HEK293T (cell line): Measurements from ENCODE around the gene KCNE3.

ENCODE experiments used
- CTCF ChIA-PET: fragments of 350-600 bp; formaldehyde crosslinking; extraction: SDS; loops from one replicate; lab custom pipeline; 2021; ENCODE audit warnings: antibody characterized with exemption, inconsistent platforms; lab: Yijun Ruan, JAX
- POLR2A ChIA-PET: fragments of 350-600 bp; formaldehyde crosslinking; extraction: SDS; loops from one replicate; lab custom pipeline; 2020; ENCODE audit warnings: antibody characterized with exemption, inconsistent platforms; lab: Yijun Ruan, JAX
- DNase-seq: peaks from one replicate; pipeline ENCODE4 v3.0.0; 2012; ENCODE audit warnings: mixed read lengths; ENCODE audit errors: extremely low spot score
- ARNT ChIP-seq: fragments of 450-650 bp; IDR thresholded peaks from 2 replicates; pipeline ENCODE4 v1.6.1; 2017; ENCODE audit warnings: mild to moderate bottlenecking
- BHLHE40 ChIP-seq: fragments of 450-650 bp; IDR thresholded peaks from 2 replicates; pipeline ENCODE4 v1.6.1; 2016; ENCODE audit warnings: mild to moderate bottlenecking, moderate library complexity, borderline replicate concordance
- CTBP1 ChIP-seq: fragments of 450-650 bp; IDR thresholded peaks from 2 replicates; pipeline ENCODE4 v1.6.1; 2016; ENCODE audit warnings: borderline replicate concordance
- ELF4 ChIP-seq: fragments of 450-650 bp; IDR thresholded peaks from 2 replicates; pipeline ENCODE4 v1.6.1; 2017; ENCODE audit warnings: antibody characterized with exemption
- FOXA1 ChIP-seq: fragments of 450-650 bp; IDR thresholded peaks from 2 replicates; pipeline ENCODE4 v1.6.1; 2016; ENCODE audit warnings: mild to moderate bottlenecking
- FOXK2 ChIP-seq: fragments of 450-650 bp; IDR thresholded peaks from 2 replicates; pipeline ENCODE4 v1.6.1; 2016; ENCODE audit warnings: mild to moderate bottlenecking
- FOXM1 ChIP-seq: fragments of 450-650 bp; IDR thresholded peaks from 2 replicates; pipeline ENCODE4 v1.6.1; 2017; ENCODE audit warnings: mild to moderate bottlenecking, borderline replicate concordance
- HDGF ChIP-seq: fragments of 450-650 bp; IDR thresholded peaks from 2 replicates; pipeline ENCODE4 v1.6.1; 2017; ENCODE audit warnings: antibody characterized with exemption, borderline replicate concordance
- L3MBTL2 ChIP-seq: fragments of 450-650 bp; conservative IDR thresholded peaks from 2 replicates; pipeline ENCODE4 v1.6.1; 2016; ENCODE audit warnings: mild to moderate bottlenecking
- LEF1 ChIP-seq: fragments of 450-650 bp; IDR thresholded peaks from 2 replicates; pipeline ENCODE4 v1.6.1; 2017; ENCODE audit warnings: mild to moderate bottlenecking, borderline replicate concordance
- NFRKB ChIP-seq: fragments of 450-650 bp; IDR thresholded peaks from 2 replicates; pipeline ENCODE4 v1.6.1; 2016; ENCODE audit warnings: mild to moderate bottlenecking, moderate library complexity
- SP1 ChIP-seq: fragments of 450-650 bp; IDR thresholded peaks from 2 replicates; pipeline ENCODE4 v1.6.1; 2017
- SUZ12 ChIP-seq: fragments of 450-650 bp; IDR thresholded peaks from 2 replicates; pipeline ENCODE4 v1.6.1; 2016; ENCODE audit warnings: mild to moderate bottlenecking
- TARDBP ChIP-seq: fragments of 450-650 bp; IDR thresholded peaks from 2 replicates; pipeline ENCODE4 v1.6.1; 2016
- ZNF384 ChIP-seq: fragments of 450-650 bp; IDR thresholded peaks from 2 replicates; pipeline ENCODE4 v1.6.1; 2016
- TF ChIP-seq, protein P1 (sequence below): fragments of 450-650 bp; IDR thresholded peaks from 2 replicates; pipeline ENCODE4 v1.6.1; 2016

The KCNE3 gene

DNA sequence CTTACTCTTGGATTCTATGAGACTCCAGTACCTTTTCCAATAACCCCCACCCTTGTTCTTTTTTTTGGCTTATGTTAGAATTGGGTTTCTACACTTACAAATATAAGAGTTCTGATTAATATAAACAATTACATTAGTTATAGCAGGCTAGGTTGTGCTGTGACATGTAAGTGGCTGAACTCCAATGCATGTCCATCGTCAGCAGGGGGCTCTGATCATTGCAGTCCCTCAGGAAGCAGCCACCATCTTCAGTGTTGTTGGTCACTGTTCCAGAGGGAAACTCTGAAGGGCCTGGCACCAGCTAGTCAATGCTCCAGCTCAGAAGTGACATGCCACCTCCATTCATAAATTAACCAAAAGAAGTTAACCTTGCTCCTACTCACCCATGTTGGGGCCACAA is 20.5 kb upstream of the KCNE3 start:
- no peak for DNase-seq
- POLR2A ChIA-PET = interaction anchor here (1.2 kb wide), 1 partner anchor 78 kb away, joined by 5 read pairs; no protein-coding TSS in a partner anchor
- CTCF ChIA-PET = interaction anchor here (1.0 kb wide), 1 partner anchor 9 kb away, joined by 4 read pairs; no protein-coding TSS in a partner anchor
- TF ChIP-seq FOXM1 (no peak), TARDBP (no peak), FOXA1 (no peak), SUZ12 (no peak), ARNT (no peak), CTBP1 (no peak), LEF1 (no peak), NFRKB (no peak), FOXK2 (no peak), SP1 (no peak), L3MBTL2 (no peak), HDGF (no peak), BHLHE40 (no peak), ZNF384 (no peak), ELF4 (no peak)
- TF ChIP-seq, protein P1, sequence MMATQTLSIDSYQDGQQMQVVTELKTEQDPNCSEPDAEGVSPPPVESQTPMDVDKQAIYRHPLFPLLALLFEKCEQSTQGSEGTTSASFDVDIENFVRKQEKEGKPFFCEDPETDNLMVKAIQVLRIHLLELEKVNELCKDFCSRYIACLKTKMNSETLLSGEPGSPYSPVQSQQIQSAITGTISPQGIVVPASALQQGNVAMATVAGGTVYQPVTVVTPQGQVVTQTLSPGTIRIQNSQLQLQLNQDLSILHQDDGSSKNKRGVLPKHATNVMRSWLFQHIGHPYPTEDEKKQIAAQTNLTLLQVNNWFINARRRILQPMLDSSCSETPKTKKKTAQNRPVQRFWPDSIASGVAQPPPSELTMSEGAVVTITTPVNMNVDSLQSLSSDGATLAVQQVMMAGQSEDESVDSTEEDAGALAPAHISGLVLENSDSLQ = no peak

DNA sequence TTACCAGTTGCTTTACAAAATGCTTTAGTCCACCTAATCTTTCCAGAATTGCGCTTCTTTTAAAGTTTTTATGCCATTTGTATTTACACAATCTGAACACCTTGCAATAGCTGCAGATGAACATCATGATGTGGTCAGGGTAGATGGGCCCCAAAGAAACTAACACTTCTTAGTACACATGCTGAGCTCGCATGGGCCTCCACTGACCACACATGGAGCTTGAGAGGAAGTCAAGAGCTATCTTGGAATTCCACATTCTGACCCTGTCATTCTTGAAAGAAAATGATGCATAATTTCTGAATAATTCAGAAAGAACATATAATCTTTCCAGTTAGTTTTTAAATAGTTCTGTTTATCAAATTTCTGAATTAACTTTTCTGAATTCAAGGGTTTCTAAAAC is 18.5 kb upstream of the KCNE3 start:
- DNase-seq = no peak
- no peak for TF ChIP-seq ZNF384
- TF ChIP-seq LEF1 = no peak
- no peak for TF ChIP-seq FOXM1
- TF ChIP-seq SP1 = no peak
- no peak for TF ChIP-seq HDGF
- TF ChIP-seq, protein P1 = no peak
- TF ChIP-seq ARNT = no peak
- no peak for TF ChIP-seq FOXK2
- TF ChIP-seq L3MBTL2 = no peak
- TF ChIP-seq TARDBP = no peak
- TF ChIP-seq CTBP1 = no peak
- TF ChIP-seq SUZ12 = no peak
- no peak for TF ChIP-seq FOXA1
- no peak for TF ChIP-seq NFRKB
- no peak for TF ChIP-seq ELF4
- no peak for TF ChIP-seq BHLHE40
- POLR2A ChIA-PET = no interaction called here
- CTCF ChIA-PET = interaction anchor here (1.2 to 1.5 kb wide), 2 partner anchors 36 to 85 kb away, joined by 3 to 5 read pairs; no protein-coding TSS in a partner anchor

DNA sequence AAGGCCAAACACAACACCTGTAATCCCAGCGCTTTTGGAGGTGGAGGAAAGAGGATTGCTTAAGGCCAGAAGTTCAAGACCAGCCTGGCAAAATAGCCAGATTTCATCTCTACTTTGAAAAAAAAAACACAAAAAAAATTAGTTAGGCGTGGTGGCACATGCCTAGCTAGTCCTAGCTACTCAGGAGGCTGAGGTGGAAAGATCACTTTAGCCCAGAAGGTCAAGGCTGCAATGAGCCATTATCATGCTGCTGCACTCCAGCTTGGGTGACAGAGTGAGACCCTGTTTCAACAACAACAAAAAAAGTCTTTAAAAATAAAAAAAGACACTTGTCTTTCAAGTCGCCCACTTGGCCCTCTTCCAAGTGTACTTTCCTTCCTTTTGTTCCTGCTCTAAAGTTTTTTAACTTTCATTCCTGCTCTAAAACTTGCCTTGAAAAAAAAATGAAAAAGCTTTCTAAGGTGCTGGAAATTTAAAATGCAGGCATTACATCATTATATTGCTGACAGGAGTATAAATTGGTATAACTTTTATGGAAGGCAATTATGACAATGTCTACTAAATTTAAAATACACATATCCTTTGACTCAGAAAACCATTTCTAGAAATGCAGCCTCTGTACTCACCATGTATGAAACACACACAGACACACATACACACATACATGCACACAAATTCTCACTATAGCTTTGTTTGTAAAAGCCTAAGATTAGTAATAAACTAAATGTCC is 13.5 kb upstream of the KCNE3 start:
- POLR2A ChIA-PET = interaction anchor here (1.6 kb wide), 1 partner anchor 12 kb away, joined by 7 read pairs; the partner anchor contains the start of gene LIPT2
- DNase-seq = no peak
- CTCF ChIA-PET = no interaction called here
- TF ChIP-seq HDGF (no peak), ELF4 (no peak), ZNF384 (no peak), ARNT (no peak), FOXA1 (no peak), LEF1 (no peak), FOXK2 (no peak), SUZ12 (no peak), L3MBTL2 (no peak)
- TF ChIP-seq, protein P1 = no peak

DNA sequence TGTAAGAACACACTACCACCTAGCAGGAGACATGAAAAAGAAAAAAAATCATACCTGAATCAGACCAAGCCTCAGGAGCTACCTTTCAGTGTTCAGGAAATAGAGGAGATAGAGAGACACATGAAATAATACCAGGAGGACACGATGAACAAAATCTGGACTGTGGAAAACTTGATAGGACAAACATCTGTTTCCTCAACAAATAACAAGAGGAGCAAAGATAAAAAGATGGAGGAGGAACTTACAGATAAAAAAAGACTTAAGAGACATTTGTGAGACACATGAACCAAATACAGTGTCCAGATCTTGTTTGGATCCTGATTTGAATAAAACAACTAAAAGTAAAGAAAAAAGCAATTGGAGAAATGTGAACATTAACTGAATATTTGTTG is 12.4 kb upstream of the KCNE3 start:
- CTCF ChIA-PET = interaction anchor here (0.5 to 1.0 kb wide), 2 partner anchors 9 to 23 kb away, joined by 4 read pairs; no protein-coding TSS in a partner anchor
- TF ChIP-seq BHLHE40 (no peak), LEF1 (no peak)
- DNase-seq = no peak
- POLR2A ChIA-PET = no interaction called here

DNA sequence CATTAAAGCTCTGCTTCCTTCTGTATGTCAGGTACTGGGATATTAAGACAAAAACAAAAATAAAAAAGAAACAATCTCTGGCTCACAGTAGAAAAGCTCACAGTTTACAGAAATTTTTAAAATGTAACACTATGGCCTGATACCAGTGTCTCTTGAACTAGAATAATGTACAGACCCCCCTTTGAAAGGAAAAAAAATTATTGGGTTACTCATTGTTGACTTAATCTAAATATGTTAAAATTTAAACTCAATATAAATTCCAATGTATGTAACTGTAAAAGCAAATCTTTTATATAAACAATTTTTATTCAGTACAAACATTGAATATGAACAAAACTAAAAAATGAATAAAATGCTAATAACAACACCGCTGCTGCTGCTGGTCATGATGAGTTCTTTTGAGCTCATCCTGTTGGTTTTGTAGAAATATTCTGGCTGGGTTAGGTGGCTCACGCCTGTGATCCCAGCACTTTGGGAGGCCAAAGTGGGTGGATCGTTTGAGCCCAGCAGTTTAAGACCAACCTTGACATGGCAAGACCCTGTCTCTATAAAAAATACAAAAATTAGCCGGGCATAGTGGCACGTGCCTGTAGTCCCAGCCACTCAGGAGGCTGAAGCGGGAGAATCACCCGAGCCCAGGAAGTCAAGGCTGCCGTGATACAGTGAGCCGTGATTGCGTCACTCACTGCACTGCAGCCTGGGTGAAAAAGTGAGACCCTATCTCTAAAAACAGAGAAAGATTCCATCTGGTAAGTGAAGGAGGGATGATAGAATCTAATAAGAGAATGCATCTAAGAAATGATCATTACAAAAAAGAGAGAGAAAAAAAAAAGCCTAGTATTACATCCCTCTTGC is 11.8 kb upstream of the KCNE3 start:
- no peak for TF ChIP-seq HDGF
- POLR2A ChIA-PET = interaction anchor here (1.0 kb wide), 1 partner anchor 15 kb away, joined by 5 read pairs; the partner anchor contains the start of gene LIPT2
- no peak for DNase-seq
- CTCF ChIA-PET = interaction anchor here (0.5 to 1.0 kb wide), 2 partner anchors 9 to 23 kb away, joined by 4 read pairs; no protein-coding TSS in a partner anchor

DNA sequence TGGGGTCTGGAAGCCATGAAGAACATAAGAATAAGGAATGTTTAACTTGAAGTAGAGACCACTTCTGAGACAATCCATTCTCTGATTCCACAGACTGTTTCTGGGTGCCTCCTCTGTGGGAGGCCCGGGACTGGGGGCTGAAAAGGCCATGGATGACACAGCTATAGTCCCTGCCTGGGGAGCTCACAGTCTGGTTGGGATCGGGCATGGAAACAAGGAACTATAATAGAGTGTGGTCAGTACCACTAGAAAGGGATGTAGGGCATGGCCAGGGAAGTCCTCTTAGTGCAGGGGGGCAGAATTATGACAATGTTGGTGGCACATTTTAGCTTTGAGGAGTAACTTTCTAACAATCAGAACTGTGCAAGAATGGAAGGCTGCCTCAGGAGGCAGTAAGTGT is 9.2 kb upstream of the KCNE3 start:
- POLR2A ChIA-PET = interaction anchor here (1.9 to 2.5 kb wide), 2 partner anchors 16 to 17 kb away, joined by 9 to 10 read pairs; partner anchors contain the start of gene LIPT2
- CTCF ChIA-PET = interaction anchor here (1.2 kb wide), 1 partner anchor 94 kb away, joined by 3 read pairs; no protein-coding TSS in a partner anchor
- TF ChIP-seq LEF1 (no peak), SUZ12 (no peak), FOXK2 (no peak), ARNT (no peak), ZNF384 (no peak), FOXM1 (no peak), SP1 (no peak), ELF4 (no peak), CTBP1 (no peak), NFRKB (no peak), L3MBTL2 (no peak), HDGF (no peak)
- TF ChIP-seq, protein P1 = no peak
- DNase-seq = no peak
